ENCODE data around the gene SBK3.

DNA sequence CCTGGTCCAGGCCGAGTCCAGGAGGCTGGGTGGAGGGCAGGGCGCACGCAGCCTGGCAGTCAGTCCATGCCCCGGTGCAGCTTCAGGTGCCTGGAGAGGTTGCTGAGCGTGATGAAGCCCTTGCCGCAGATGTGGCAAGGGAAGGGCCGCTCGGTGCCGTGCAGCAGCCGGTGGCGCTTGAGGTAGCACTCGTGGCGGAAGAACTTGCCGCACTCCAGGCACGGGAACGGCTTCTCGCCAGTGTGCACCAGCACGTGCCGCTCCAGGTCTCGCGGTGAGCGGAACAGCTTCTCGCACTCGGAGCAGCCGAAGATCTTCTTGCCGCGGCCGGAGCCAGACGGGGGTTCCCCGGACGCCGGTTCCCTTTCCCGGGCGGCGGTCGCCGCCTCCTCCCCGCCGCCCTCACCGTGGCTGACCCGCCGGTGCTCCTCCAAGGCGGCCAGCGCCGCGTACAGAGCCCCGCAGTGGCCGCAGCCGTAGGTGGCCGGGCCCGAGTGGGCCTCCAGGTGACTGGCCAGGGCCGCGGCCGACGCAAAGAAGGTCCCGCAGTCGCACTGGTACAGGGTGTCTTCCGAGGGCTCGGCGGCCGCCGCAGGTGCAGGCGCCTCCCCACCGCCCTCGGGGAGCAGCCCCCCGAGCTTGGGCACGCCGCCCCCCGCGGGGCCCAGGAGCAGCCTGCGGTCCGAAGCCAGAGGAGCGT, 47.2 kb upstream of the SBK3 start:
- TF ChIP-seq, protein P1, sequence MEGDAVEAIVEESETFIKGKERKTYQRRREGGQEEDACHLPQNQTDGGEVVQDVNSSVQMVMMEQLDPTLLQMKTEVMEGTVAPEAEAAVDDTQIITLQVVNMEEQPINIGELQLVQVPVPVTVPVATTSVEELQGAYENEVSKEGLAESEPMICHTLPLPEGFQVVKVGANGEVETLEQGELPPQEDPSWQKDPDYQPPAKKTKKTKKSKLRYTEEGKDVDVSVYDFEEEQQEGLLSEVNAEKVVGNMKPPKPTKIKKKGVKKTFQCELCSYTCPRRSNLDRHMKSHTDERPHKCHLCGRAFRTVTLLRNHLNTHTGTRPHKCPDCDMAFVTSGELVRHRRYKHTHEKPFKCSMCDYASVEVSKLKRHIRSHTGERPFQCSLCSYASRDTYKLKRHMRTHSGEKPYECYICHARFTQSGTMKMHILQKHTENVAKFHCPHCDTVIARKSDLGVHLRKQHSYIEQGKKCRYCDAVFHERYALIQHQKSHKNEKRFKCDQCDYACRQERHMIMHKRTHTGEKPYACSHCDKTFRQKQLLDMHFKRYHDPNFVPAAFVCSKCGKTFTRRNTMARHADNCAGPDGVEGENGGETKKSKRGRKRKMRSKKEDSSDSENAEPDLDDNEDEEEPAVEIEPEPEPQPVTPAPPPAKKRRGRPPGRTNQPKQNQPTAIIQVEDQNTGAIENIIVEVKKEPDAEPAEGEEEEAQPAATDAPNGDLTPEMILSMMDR (IDR thresholded peaks at IDR 0.05; ENCODE audit: control extremely low read depth in 1 of 3, insufficient read depth in 1 of 3, low read depth in 1 of 3, low read length in 3 of 3) = no peak
- TF ChIP-seq POLR2AphosphoS5 (IDR thresholded peaks at IDR 0.05; ENCODE audit: low read depth, low read length) (no peak), CEBPB (IDR thresholded peaks at IDR 0.05; ENCODE audit: low read depth, low read length) (no peak), EP300 (IDR thresholded peaks at IDR 0.05; ENCODE audit: borderline replicate concordance in 1 of 2, low read depth in 2 of 2, low read length in 2 of 2) (no peak), GABPA (IDR thresholded peaks at IDR 0.05; ENCODE audit: borderline replicate concordance, insufficient read depth, low read length) (no peak), KDM1A (IDR thresholded peaks at IDR 0.05; ENCODE audit: borderline replicate concordance, low read length) (no peak), SIN3A (conservative IDR thresholded peaks at IDR 0.05 in 1 of 2, IDR thresholded peaks at IDR 0.05 in 1 of 2; ENCODE audit: low read depth in 1 of 2, low read length in 2 of 2) (no peak), POLR2A (IDR thresholded peaks at IDR 0.05; ENCODE audit: control extremely low read depth in 1 of 2, low read depth in 2 of 2, low read length in 2 of 2) (no peak), YY1 (IDR thresholded peaks at IDR 0.05; ENCODE audit: low read depth, low read length) (no peak), SRF (IDR thresholded peaks at IDR 0.05; ENCODE audit: low read depth, low read length) (no peak), RAD21 (IDR thresholded peaks at IDR 0.05 in 1 of 2, conservative IDR thresholded peaks at IDR 0.05 in 1 of 2; ENCODE audit: low read depth in 2 of 2, low read length in 2 of 2) (no peak), TCF12 (IDR thresholded peaks at IDR 0.05; ENCODE audit: low read depth, low read length) (no peak), JUND (IDR thresholded peaks at IDR 0.05; ENCODE audit: low read length) (no peak)
- TF ChIP-seq, protein P2, sequence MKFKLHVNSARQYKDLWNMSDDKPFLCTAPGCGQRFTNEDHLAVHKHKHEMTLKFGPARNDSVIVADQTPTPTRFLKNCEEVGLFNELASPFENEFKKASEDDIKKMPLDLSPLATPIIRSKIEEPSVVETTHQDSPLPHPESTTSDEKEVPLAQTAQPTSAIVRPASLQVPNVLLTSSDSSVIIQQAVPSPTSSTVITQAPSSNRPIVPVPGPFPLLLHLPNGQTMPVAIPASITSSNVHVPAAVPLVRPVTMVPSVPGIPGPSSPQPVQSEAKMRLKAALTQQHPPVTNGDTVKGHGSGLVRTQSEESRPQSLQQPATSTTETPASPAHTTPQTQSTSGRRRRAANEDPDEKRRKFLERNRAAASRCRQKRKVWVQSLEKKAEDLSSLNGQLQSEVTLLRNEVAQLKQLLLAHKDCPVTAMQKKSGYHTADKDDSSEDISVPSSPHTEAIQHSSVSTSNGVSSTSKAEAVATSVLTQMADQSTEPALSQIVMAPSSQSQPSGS (IDR thresholded peaks at IDR 0.05; ENCODE audit: low read length) = no peak
